Liver (tissue), 9 donors: ENCODE results near the gene WDR27. TPM values are rescaled to one million over a fixed set of nuclear protein-coding genes. Genes with fewer than 3 reads are reported as not detected.

Experiments used
- DNase-seq: peaks from one replicate; pipeline ENCODE4 v3.0.0-alpha.2; 2017; ENCODE audit warnings: low spot score
- H3K27ac ChIP-seq, 2 donors: one replicate each; pipeline ENCODE4 v1.7.0; 2013; ENCODE audit warnings: inconsistent platforms in 2 of 2, low read length in 2 of 2, control low read depth in 1 of 2, low read depth in 1 of 2, mild to moderate bottlenecking in 1 of 2
- H3K27me3 ChIP-seq, 4 donors: one replicate each; pipeline versions ENCODE4 v1.6.1 to v1.7.0; 2013; ENCODE audit warnings: low read length in 3 of 4, inconsistent platforms in 1 of 4, mild to moderate bottlenecking in 1 of 4, moderate library complexity in 1 of 4; ENCODE audit not compliant: control insufficient read depth in 4 of 4, insufficient read depth in 4 of 4
- H3K36me3 ChIP-seq, 4 donors: one replicate each; pipeline versions ENCODE4 v1.6.1 to v1.7.0; 2013; ENCODE audit warnings: low read length in 3 of 4, mild to moderate bottlenecking in 3 of 4, low read depth in 1 of 4, moderate library complexity in 1 of 4; ENCODE audit not compliant: control insufficient read depth in 4 of 4, insufficient read depth in 3 of 4
- H3K4me1 ChIP-seq, 4 donors: one replicate each; pipeline versions ENCODE4 v1.6.1 to v1.7.0; 2013; ENCODE audit warnings: low read length in 3 of 4, mild to moderate bottlenecking in 3 of 4, moderate library complexity in 1 of 4; ENCODE audit not compliant: control insufficient read depth in 4 of 4, insufficient read depth in 4 of 4
- H3K4me3 ChIP-seq, 3 donors: one replicate each; pipeline versions ENCODE4 v1.6.1 to v1.7.0; 2013; ENCODE audit warnings: low read length in 3 of 3, control low read depth in 1 of 3, low read depth in 1 of 3, mild to moderate bottlenecking in 1 of 3
- H3K9ac ChIP-seq, 2 donors: one replicate each; pipeline ENCODE4 v1.7.0; 2013; ENCODE audit warnings: low read length in 2 of 2, mild to moderate bottlenecking in 2 of 2, moderate library complexity in 2 of 2, control low read depth in 1 of 2, low read depth in 1 of 2
- H3K9me3 ChIP-seq, 4 donors: one replicate each; pipeline versions ENCODE4 v1.6.1 to v1.7.0; 2013; ENCODE audit warnings: low read length in 3 of 4; ENCODE audit not compliant: control insufficient read depth in 4 of 4
- EGR1 ChIP-seq, 2 donors: IDR thresholded peaks; 2 replicates each; pipeline ENCODE4 v1.6.1; 2016 to 2018; ENCODE audit warnings: antibody characterized with exemption in 2 of 2, low read depth in 2 of 2
- FOXA1 ChIP-seq: IDR thresholded peaks from 2 replicates; pipeline ENCODE4 v1.6.1; 2016; ENCODE audit warnings: antibody characterized with exemption
- FOXA2 ChIP-seq: IDR thresholded peaks from 2 replicates; pipeline ENCODE4 v1.6.1; 2016; ENCODE audit warnings: antibody characterized with exemption
- GABPA ChIP-seq, 2 donors: IDR thresholded peaks in 1 of 2; conservative IDR thresholded peaks in 1 of 2; 2 replicates each; pipeline ENCODE4 v1.6.1; 2016; ENCODE audit warnings: antibody characterized with exemption in 2 of 2, mild to moderate bottlenecking in 1 of 2, moderate library complexity in 1 of 2
- HNF4A ChIP-seq, 2 donors: conservative IDR thresholded peaks; 2 replicates each; pipeline ENCODE4 v1.6.1; 2016; ENCODE audit warnings: antibody characterized with exemption in 2 of 2, mild to moderate bottlenecking in 2 of 2
- HNF4G ChIP-seq: IDR thresholded peaks from 2 replicates; pipeline ENCODE4 v1.6.1; 2016; ENCODE audit warnings: antibody characterized with exemption
- JUND ChIP-seq, 2 donors: IDR thresholded peaks; 2 replicates each; pipeline ENCODE4 v1.6.1; 2016; ENCODE audit warnings: antibody characterized with exemption in 2 of 2
- NR2F2 ChIP-seq: IDR thresholded peaks from 2 replicates; pipeline ENCODE4 v1.6.1; 2016; ENCODE audit warnings: antibody characterized with exemption
- RAD21 ChIP-seq, 2 donors: IDR thresholded peaks; 2 replicates each; pipeline ENCODE4 v1.6.1; 2016; ENCODE audit warnings: antibody characterized with exemption in 2 of 2, mild to moderate bottlenecking in 2 of 2
- REST ChIP-seq: IDR thresholded peaks from 2 replicates; pipeline ENCODE4 v1.6.1; 2016; ENCODE audit warnings: antibody characterized with exemption, mild to moderate bottlenecking
- RXRA ChIP-seq, 2 donors: IDR thresholded peaks; 2 replicates each; pipeline ENCODE4 v1.6.1; 2017 to 2018; ENCODE audit warnings: antibody characterized with exemption in 2 of 2, mild to moderate bottlenecking in 1 of 2
- TAF1 ChIP-seq: conservative IDR thresholded peaks from 2 replicates; pipeline ENCODE4 v1.6.1; 2016; ENCODE audit warnings: antibody characterized with exemption, mild to moderate bottlenecking
- YY1 ChIP-seq: IDR thresholded peaks from 2 replicates; pipeline ENCODE4 v1.6.1; 2016; ENCODE audit warnings: antibody characterized with exemption, mild to moderate bottlenecking
- ZBTB33 ChIP-seq: IDR thresholded peaks from 2 replicates; pipeline ENCODE4 v1.6.1; 2016; ENCODE audit warnings: antibody characterized with exemption
- WGBS: extraction: QIAGEN DNeasy Blood & Tissue Kit; methylation state at CpG from one replicate; pipeline ENCODE4 v1.1.7; 2013; 5-methylcytosine and 5-hydroxymethylcytosine counted together
- polyA plus RNA-seq, 2 donors: library from polyadenylated mRNA; stranded (reverse) in 1 of 2; unstranded in 1 of 2; fragments of 200-250 nt in 1 of 2; fragments of >200 nt in 1 of 2; fragmentation: Nextera tagmentation in 1 of 2; extraction: Ambion mirVana in 1 of 2; gene quantifications; one replicate each; pipeline versions ENCODE4 v1.2.1 to v1.2.3, GENCODE V29; 2013 to 2015
- total RNA-seq, 2 donors: library from RNA; depleted of rRNA; stranded (reverse); fragments of >200 nt; gene quantifications; one replicate each; pipeline ENCODE4 v1.2.3, GENCODE V29; 2014
- TF ChIP-seq, protein P1 (sequence below): fragments of 150-350 bp; IDR thresholded peaks from 2 replicates; pipeline ENCODE4 v1.5.1; 2017; ENCODE audit warnings: improper control_type of control experiment, low read depth, low read length; ENCODE audit not compliant: missing input control
- TF ChIP-seq, protein P2 (sequence below): IDR thresholded peaks from 2 replicates; pipeline ENCODE4 v1.6.1; 2016; ENCODE audit warnings: antibody characterized with exemption
- TF ChIP-seq, protein P3 (sequence below): IDR thresholded peaks from 2 replicates; pipeline ENCODE4 v1.6.1; 2016; ENCODE audit warnings: antibody characterized with exemption
- donor health status: healthy.
- donor health status: healthy.
- donor health status: healthy.
- donor health status: healthy.
- donor health status: healthy.

The WDR27 gene
- total and polyA plus RNA-seq, 4 donors = 3.7 to 20.1 (median 7.7) TPM

GRCh38 chr6:169638915-169639314 is 62.9 kb downstream of the WDR27 start:
- 96% methylated on average over 19 of the region's 19 CpGs for WGBS
- no peaks in the 10 kb centered on the region for H3K4me1 ChIP-seq
- no peak overlapping the region for H3K27ac ChIP-seq
- TF ChIP-seq HNF4G (no peak), FOXA1 (no peak), RAD21 (IDR thresholded peaks at IDR 0.05) (no peak), RXRA (IDR thresholded peaks at IDR 0.05) (no peak), NR2F2 (no peak), HNF4A (conservative IDR thresholded peaks at IDR 0.05) (no peak), REST (no peak)
- TF ChIP-seq, protein P1, sequence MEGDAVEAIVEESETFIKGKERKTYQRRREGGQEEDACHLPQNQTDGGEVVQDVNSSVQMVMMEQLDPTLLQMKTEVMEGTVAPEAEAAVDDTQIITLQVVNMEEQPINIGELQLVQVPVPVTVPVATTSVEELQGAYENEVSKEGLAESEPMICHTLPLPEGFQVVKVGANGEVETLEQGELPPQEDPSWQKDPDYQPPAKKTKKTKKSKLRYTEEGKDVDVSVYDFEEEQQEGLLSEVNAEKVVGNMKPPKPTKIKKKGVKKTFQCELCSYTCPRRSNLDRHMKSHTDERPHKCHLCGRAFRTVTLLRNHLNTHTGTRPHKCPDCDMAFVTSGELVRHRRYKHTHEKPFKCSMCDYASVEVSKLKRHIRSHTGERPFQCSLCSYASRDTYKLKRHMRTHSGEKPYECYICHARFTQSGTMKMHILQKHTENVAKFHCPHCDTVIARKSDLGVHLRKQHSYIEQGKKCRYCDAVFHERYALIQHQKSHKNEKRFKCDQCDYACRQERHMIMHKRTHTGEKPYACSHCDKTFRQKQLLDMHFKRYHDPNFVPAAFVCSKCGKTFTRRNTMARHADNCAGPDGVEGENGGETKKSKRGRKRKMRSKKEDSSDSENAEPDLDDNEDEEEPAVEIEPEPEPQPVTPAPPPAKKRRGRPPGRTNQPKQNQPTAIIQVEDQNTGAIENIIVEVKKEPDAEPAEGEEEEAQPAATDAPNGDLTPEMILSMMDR = no peak
- TF ChIP-seq, protein P2, sequence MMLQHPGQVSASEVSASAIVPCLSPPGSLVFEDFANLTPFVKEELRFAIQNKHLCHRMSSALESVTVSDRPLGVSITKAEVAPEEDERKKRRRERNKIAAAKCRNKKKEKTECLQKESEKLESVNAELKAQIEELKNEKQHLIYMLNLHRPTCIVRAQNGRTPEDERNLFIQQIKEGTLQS = no peak
- no peaks in the 10 kb centered on the region for H3K9me3 ChIP-seq
- H3K36me3 ChIP-seq = peaks cover 0 to 8% (median 5%) of the 10 kb centered on the region in 4 donors
- no peak for DNase-seq
- no peak overlapping the region for H3K9ac ChIP-seq
- H3K4me3 ChIP-seq = no peak overlapping the region
- no peaks in the 10 kb centered on the region for H3K27me3 ChIP-seq

GRCh38 chr6:169638388-169638787 is 63.4 kb downstream of the WDR27 start:
- DNase-seq = no peak
- WGBS = 93% methylated on average over 14 of the region's 14 CpGs
- TF ChIP-seq, protein P2 = no peak
- no peak for TF ChIP-seq TAF1
- no peak for TF ChIP-seq NR2F2
- Histone ChIP-seq H3K9me3 (no peaks in the 10 kb centered on the region), H3K36me3 (peaks cover 0 to 10% (median 6%) of the 10 kb centered on the region in 4 donors), H3K4me1 (no peaks in the 10 kb centered on the region), H3K9ac (no peak overlapping the region), H3K4me3 (no peak overlapping the region), H3K27me3 (no peaks in the 10 kb centered on the region), H3K27ac (no peak overlapping the region)

- Histone ChIP-seq H3K4me3 (no peak overlapping the region), H3K9me3 (no peaks in the 10 kb centered on the region), H3K27ac (no peak overlapping the region), H3K36me3 (peaks cover 5 to 17% (median 11%) of the 10 kb centered on the region in 4 donors), H3K4me1 (no peaks in the 10 kb centered on the region), H3K9ac (no peak overlapping the region), H3K27me3 (no peaks in the 10 kb centered on the region)
- WGBS = 96% methylated on average over 12 of the region's 12 CpGs
- no peak for DNase-seq
- TF ChIP-seq ZBTB33 (no peak), EGR1 (IDR thresholded peaks at IDR 0.05; ENCODE audit: low read depth in 2 of 2) (no peak), FOXA2 (no peak), YY1 (no peak), HNF4G (no peak), GABPA (IDR thresholded peaks at IDR 0.05 in 1 of 2, conservative IDR thresholded peaks at IDR 0.05 in 1 of 2) (no peak), TAF1 (no peak), FOXA1 (no peak), JUND (IDR thresholded peaks at IDR 0.05) (no peak), RAD21 (IDR thresholded peaks at IDR 0.05) (no peak)
- TF ChIP-seq, protein P1 = no peak
- TF ChIP-seq, protein P2 = no peak
- TF ChIP-seq, protein P3, sequence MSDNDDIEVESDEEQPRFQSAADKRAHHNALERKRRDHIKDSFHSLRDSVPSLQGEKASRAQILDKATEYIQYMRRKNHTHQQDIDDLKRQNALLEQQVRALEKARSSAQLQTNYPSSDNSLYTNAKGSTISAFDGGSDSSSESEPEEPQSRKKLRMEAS = no peak
Measured at GRCh38 chr6:169635345-169635744, 66.5 kb downstream of the WDR27 start.
